Measurements from ENCODE around the gene KRT31.
"Not testable (repeated sequence)": the region's sequence is repeated elsewhere in the genome, so short reads cannot be mapped to it uniquely, and the experiment has no call there.

KRT31 gene

DNA sequence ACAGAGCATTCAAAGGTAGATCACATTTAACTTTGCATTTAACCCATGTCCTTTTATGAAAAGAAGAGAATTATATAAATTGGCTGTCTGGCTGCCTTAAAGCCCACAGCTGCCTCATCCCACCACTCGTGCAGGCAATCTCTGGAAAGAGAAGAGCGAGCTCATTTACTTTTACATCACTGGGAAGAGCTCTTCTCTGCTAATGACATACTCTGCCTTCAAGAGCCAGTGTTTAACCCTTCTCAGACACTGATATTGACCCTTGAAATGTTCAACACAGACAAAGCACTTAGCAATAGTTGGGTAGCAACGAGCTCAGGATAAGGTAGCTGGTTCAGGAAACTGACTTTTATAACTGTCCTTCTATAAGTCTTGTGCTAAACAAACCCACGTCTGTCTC is 36.6 kb upstream of the KRT31 start:
- no peaks in the 10 kb centered on the region for H3K27me3 ChIP-seq (replicated peaks; ENCODE audit: control insufficient read depth, insufficient read depth, low read length, poor library complexity, severe bottlenecking)
- no peak overlapping the region for H3K4me3 ChIP-seq (ENCODE audit: insufficient read depth, low read depth, low read length, poor library complexity, severe bottlenecking)
- no peaks in the 10 kb centered on the region for H3K9me3 ChIP-seq (ENCODE audit: control insufficient read depth, low read length)
- H3K36me3 ChIP-seq (ENCODE audit: control insufficient read depth, insufficient read depth, low read length): no peaks in the 10 kb centered on the region
- H3K4me1 ChIP-seq (ENCODE audit: control insufficient read depth, insufficient read depth, low read length, poor library complexity, severe bottlenecking): no peaks in the 10 kb centered on the region
- DNase-seq: no peak
- no peak overlapping the region for H3K27ac ChIP-seq (ENCODE audit: insufficient read depth, low read length, poor library complexity, severe bottlenecking)

DNA sequence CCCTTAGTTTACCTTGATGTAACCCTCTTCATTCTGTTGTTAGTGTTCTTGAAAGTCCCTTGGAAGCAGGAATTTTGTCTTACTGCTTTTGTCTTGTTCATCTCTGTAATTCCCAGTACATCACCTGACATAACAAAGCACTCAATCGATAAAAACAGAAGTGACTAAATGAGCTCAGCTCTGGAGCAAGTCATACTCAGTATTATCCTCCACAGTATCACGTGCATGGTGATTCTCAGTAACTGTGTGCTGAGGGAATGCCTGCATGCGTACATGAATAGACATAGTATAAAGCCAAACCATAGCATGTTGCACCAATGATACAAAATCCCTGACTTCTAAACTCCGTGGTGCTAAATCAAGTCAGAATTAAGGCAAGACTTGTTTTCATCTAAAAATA is 36.2 kb upstream of the KRT31 start:
- Histone ChIP-seq H3K4me1 (ENCODE audit: control insufficient read depth, insufficient read depth, low read length, poor library complexity, severe bottlenecking) (no peaks in the 10 kb centered on the region), H3K4me3 (ENCODE audit: insufficient read depth, low read depth, low read length, poor library complexity, severe bottlenecking) (no peak overlapping the region), H3K27ac (ENCODE audit: insufficient read depth, low read length, poor library complexity, severe bottlenecking) (no peak overlapping the region), H3K9me3 (ENCODE audit: control insufficient read depth, low read length) (no peaks in the 10 kb centered on the region), H3K27me3 (replicated peaks; ENCODE audit: control insufficient read depth, insufficient read depth, low read length, poor library complexity, severe bottlenecking) (no peaks in the 10 kb centered on the region), H3K36me3 (ENCODE audit: control insufficient read depth, insufficient read depth, low read length) (no peaks in the 10 kb centered on the region)
- no peak for DNase-seq

DNA sequence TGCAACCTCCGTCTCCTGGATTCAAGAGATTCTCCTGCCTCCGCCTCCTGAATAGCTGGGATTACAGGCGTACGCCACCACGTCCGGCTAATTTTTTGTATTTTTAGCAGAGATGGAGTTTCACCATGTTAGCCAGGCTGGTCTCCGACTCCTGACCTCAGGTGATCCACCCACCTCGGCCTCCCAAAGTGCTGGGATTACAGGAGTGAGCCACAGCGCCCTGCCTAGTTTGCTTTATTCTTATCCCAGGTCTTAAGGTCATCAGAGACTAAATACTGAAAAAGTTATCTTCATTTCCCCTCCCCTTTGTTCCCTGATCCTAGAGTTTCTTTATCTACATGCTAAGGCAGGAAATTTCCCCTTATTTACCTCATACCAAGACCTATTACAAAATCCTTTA is 33.0 kb upstream of the KRT31 start:
- H3K36me3 ChIP-seq (ENCODE audit: control insufficient read depth, insufficient read depth, low read length); H3K4me3 ChIP-seq (ENCODE audit: insufficient read depth, low read depth, low read length, poor library complexity, severe bottlenecking); H3K4me1 ChIP-seq (ENCODE audit: control insufficient read depth, insufficient read depth, low read length, poor library complexity, severe bottlenecking); DNase-seq; H3K27ac ChIP-seq (ENCODE audit: insufficient read depth, low read length, poor library complexity, severe bottlenecking); H3K9me3 ChIP-seq (ENCODE audit: control insufficient read depth, low read length); H3K27me3 ChIP-seq (replicated peaks; ENCODE audit: control insufficient read depth, insufficient read depth, low read length, poor library complexity, severe bottlenecking): not testable (repeated sequence)

DNA sequence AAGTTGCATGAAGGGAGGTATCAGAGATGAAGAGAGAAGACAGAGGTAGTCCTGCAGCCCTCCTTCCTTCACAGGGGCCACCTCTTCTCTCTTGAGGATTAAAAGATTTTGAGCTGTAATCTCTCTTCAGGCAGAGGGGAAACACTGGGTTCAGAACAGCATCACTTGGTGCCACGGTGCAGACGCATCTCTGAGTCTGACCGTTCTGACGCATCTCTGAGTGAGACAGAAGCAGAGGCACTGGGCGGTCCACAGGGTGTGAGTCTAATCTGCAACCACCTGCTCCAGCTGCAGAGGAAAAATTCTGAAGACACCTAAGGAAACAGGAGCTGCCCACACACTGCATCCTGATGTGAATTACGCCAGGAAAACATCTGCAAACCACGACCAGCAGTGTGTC is 32.3 kb upstream of the KRT31 start:
- Histone ChIP-seq H3K36me3 (ENCODE audit: control insufficient read depth, insufficient read depth, low read length) (no peaks in the 10 kb centered on the region), H3K9me3 (ENCODE audit: control insufficient read depth, low read length) (no peaks in the 10 kb centered on the region), H3K4me1 (ENCODE audit: control insufficient read depth, insufficient read depth, low read length, poor library complexity, severe bottlenecking) (no peaks in the 10 kb centered on the region), H3K27me3 (replicated peaks; ENCODE audit: control insufficient read depth, insufficient read depth, low read length, poor library complexity, severe bottlenecking) (no peaks in the 10 kb centered on the region), H3K4me3 (ENCODE audit: insufficient read depth, low read depth, low read length, poor library complexity, severe bottlenecking) (no peak overlapping the region), H3K27ac (ENCODE audit: insufficient read depth, low read length, poor library complexity, severe bottlenecking) (no peak overlapping the region)
- no peak for DNase-seq

DNA sequence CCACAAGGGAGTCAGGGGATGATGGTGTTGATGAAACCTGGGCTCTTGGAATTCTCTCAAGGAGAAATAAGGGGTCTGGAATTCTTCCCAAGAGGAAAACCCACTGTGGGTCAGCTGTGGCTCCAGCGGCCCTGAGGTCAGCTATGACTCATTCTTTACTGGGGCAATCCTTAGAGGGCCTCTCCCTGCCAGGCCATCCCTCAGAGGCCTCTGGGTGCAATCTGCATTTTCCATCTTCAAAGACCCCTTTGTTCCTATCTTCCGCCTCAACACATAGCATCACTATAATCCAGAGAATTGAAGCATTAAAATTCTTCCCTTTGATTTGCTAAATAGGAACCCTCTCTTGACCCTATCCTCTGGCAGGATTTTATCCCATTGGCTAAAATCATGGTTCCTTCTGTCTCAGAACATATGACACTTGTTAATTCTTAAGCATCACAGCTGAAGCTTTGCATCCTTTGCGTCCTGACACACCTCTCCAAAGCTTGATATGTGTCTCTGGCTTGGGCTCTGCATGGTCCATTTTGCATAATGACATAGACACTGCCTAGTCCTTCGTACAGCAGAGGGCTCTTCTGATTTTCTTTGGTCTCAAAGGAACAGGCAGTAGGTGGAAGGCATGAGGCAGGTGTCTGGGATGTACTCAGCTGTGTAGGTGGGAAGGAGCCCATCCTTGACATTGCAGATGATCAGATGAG is 31.3 kb upstream of the KRT31 start:
- Histone ChIP-seq H3K4me1 (ENCODE audit: control insufficient read depth, insufficient read depth, low read length, poor library complexity, severe bottlenecking) (no peaks in the 10 kb centered on the region), H3K9me3 (ENCODE audit: control insufficient read depth, low read length) (no peaks in the 10 kb centered on the region), H3K27me3 (replicated peaks; ENCODE audit: control insufficient read depth, insufficient read depth, low read length, poor library complexity, severe bottlenecking) (no peaks in the 10 kb centered on the region), H3K4me3 (ENCODE audit: insufficient read depth, low read depth, low read length, poor library complexity, severe bottlenecking) (no peak overlapping the region), H3K27ac (ENCODE audit: insufficient read depth, low read length, poor library complexity, severe bottlenecking) (no peak overlapping the region), H3K36me3 (ENCODE audit: control insufficient read depth, insufficient read depth, low read length) (no peaks in the 10 kb centered on the region)
- no peak for DNase-seq

DNA sequence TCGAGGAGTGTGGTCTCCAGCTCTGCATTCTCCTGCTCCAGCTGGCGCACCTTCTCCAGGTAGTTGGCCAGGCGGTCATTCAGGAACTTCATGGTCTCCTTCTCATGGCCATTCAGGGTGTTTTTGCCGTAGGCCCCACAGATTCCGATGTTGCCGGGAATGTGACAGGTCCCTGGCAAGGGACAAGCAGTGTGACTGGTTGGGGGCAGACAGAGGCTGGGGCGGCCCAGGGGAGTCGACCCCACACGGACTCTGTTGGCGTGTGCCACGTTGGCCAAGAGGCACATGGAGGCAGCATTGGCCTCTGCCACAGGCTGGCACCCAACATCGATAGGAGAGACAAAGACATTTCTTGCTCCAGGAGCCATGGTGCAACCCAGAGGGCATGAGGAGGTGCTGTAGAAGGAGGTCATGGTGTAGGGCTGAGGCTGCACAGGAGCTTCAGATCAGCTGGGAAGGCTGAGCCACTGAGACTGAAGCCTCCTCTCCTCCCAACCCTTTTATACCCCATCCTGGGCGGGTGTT is 26.8 kb upstream of the KRT31 start, which contains the start of gene KRT37:
Gene KRT37, minus strand, starts transcription at position 475 of the 525 bp plus-strand sequence. Its CDS starts 62 bp downstream, at position 413.
- no peak within 1 kb of the TSS for H3K4me3 ChIP-seq (ENCODE audit: insufficient read depth, low read depth, low read length, poor library complexity, severe bottlenecking)
- no peaks in the 10 kb centered on the region for H3K4me1 ChIP-seq (ENCODE audit: control insufficient read depth, insufficient read depth, low read length, poor library complexity, severe bottlenecking)
- no peak for DNase-seq
- no peak within 1 kb of the TSS for H3K27ac ChIP-seq (ENCODE audit: insufficient read depth, low read length, poor library complexity, severe bottlenecking)
- H3K9me3 ChIP-seq (ENCODE audit: control insufficient read depth, low read length): no peaks in the 10 kb centered on the region
- no peaks in the 10 kb centered on the region for H3K27me3 ChIP-seq (replicated peaks; ENCODE audit: control insufficient read depth, insufficient read depth, low read length, poor library complexity, severe bottlenecking)
- H3K36me3 ChIP-seq (ENCODE audit: control insufficient read depth, insufficient read depth, low read length): no peaks in the 10 kb centered on the region

DNA sequence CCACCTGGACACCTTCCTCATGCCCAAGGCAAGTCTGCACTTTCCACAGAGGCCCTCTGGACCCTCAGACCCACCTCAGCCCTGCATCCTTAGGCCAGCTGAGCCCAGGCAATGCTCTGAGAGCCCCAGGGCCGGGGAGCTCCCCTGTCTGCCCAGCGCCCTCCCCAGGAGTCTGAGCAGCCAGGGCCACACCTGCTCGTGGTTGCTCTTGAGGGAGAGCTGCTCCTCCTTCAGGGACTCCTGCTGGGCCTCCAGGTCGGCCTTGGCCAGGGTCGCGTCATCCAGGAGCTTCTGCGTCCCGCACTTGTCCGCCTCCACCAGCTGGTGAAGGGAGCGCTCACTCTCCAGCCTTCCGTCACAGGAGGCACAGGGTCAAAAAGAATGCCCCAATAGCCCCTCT is 25.2 kb upstream of the KRT31 start:
- H3K27ac ChIP-seq (ENCODE audit: insufficient read depth, low read length, poor library complexity, severe bottlenecking); H3K9me3 ChIP-seq (ENCODE audit: control insufficient read depth, low read length); DNase-seq; H3K4me1 ChIP-seq (ENCODE audit: control insufficient read depth, insufficient read depth, low read length, poor library complexity, severe bottlenecking); H3K27me3 ChIP-seq (replicated peaks; ENCODE audit: control insufficient read depth, insufficient read depth, low read length, poor library complexity, severe bottlenecking); H3K36me3 ChIP-seq (ENCODE audit: control insufficient read depth, insufficient read depth, low read length); H3K4me3 ChIP-seq (ENCODE audit: insufficient read depth, low read depth, low read length, poor library complexity, severe bottlenecking): not testable (repeated sequence)

DNA sequence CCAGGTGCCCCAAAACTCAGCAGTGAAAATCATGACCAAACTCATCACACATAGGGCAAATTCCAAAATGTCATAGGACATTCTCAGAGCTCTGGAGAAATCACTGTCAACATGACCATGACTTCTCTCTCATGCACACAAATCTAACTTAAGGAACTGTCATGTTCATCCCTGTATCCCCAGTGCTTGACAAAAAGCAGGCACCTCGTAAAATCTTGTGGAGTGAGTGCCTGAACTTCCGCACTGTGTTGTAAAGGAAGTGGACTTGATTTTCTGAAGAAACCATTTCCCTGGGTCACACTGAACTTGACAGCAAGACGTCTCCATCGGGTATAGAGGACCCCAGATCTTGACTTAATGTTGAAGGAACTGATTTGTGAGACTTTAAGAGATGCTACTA is 24.2 kb upstream of the KRT31 start:
- H3K4me1 ChIP-seq (ENCODE audit: control insufficient read depth, insufficient read depth, low read length, poor library complexity, severe bottlenecking): no peaks in the 10 kb centered on the region
- no peaks in the 10 kb centered on the region for H3K27me3 ChIP-seq (replicated peaks; ENCODE audit: control insufficient read depth, insufficient read depth, low read length, poor library complexity, severe bottlenecking)
- DNase-seq: no peak
- H3K27ac ChIP-seq (ENCODE audit: insufficient read depth, low read length, poor library complexity, severe bottlenecking): no peak overlapping the region
- H3K4me3 ChIP-seq (ENCODE audit: insufficient read depth, low read depth, low read length, poor library complexity, severe bottlenecking): no peak overlapping the region
- H3K36me3 ChIP-seq (ENCODE audit: control insufficient read depth, insufficient read depth, low read length): no peaks in the 10 kb centered on the region
- no peaks in the 10 kb centered on the region for H3K9me3 ChIP-seq (ENCODE audit: control insufficient read depth, low read length)

DNA sequence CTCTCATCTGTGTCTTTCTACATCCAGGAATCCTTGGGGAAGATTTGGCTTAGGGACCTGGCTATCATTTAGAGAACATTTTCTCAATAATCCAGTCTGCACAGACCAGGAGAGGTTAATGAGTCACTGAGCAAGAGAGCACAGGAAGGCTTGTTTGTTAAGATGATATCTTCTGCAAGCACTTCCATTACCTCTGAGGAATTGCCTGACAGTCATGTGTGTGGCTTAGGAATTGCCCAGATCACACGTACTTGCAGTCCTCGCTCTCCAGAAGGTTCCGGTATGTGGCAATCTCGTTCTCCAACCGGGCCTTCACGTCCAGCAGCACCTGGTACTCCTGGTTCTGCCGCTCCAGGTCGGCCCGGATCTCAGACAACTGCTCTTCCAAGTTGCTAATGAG is 23.7 kb upstream of the KRT31 start:
- Histone ChIP-seq H3K36me3 (ENCODE audit: control insufficient read depth, insufficient read depth, low read length) (no peaks in the 10 kb centered on the region), H3K4me3 (ENCODE audit: insufficient read depth, low read depth, low read length, poor library complexity, severe bottlenecking) (no peak overlapping the region), H3K9me3 (ENCODE audit: control insufficient read depth, low read length) (no peaks in the 10 kb centered on the region), H3K27ac (ENCODE audit: insufficient read depth, low read length, poor library complexity, severe bottlenecking) (no peak overlapping the region), H3K27me3 (replicated peaks; ENCODE audit: control insufficient read depth, insufficient read depth, low read length, poor library complexity, severe bottlenecking) (no peaks in the 10 kb centered on the region), H3K4me1 (ENCODE audit: control insufficient read depth, insufficient read depth, low read length, poor library complexity, severe bottlenecking) (no peaks in the 10 kb centered on the region)
- DNase-seq: no peak

DNA sequence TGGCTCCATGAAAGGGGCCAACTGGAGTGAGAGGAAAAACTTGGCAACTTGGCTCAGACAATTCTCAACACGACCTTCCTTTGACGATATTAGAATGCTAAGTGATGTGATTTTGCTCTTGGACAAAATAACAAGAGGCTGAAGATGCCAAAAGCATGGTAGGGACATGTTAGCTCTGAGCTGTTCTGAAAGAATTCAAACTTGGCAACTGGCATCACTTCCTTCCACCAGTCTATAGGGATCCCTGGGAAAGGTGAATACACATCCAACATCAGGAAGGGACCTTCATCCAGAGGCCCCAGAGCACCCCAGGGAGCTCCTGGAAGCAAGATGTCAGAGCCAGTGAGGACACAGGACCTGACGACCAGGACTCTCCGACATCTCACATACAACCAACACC is 22.7 kb upstream of the KRT31 start:
- H3K27me3 ChIP-seq (replicated peaks; ENCODE audit: control insufficient read depth, insufficient read depth, low read length, poor library complexity, severe bottlenecking): no peaks in the 10 kb centered on the region
- no peak for DNase-seq
- H3K4me1 ChIP-seq (ENCODE audit: control insufficient read depth, insufficient read depth, low read length, poor library complexity, severe bottlenecking): no peaks in the 10 kb centered on the region
- H3K36me3 ChIP-seq (ENCODE audit: control insufficient read depth, insufficient read depth, low read length): no peaks in the 10 kb centered on the region
- H3K9me3 ChIP-seq (ENCODE audit: control insufficient read depth, low read length): no peaks in the 10 kb centered on the region
- no peak overlapping the region for H3K4me3 ChIP-seq (ENCODE audit: insufficient read depth, low read depth, low read length, poor library complexity, severe bottlenecking)
- no peak overlapping the region for H3K27ac ChIP-seq (ENCODE audit: insufficient read depth, low read length, poor library complexity, severe bottlenecking)

Data from effector memory CD4-positive, alpha-beta T cell (primary cell).